Sigmoid colon (tissue), 7 donors: ENCODE data around the gene C3orf22. TPM values are rescaled to one million over a fixed set of nuclear protein-coding genes. Genes with fewer than 3 reads are reported as not detected.

Experiments
- DNase-seq: peaks from one replicate; pipeline ENCODE4 v3.0.0-alpha.2; 2019
- H3K27ac ChIP-seq, 4 donors: fragments of 200-600 bp; sonication (generic); one replicate each; pipeline ENCODE4 v1.5.1; 2016 to 2019; ENCODE audit warnings: mild to moderate bottlenecking in 1 of 4
- H3K27me3 ChIP-seq, 3 donors: fragments of 200-600 bp; sonication (generic); one replicate each; pipeline ENCODE4 v1.5.1; 2019; ENCODE audit warnings: mild to moderate bottlenecking in 1 of 3
- H3K36me3 ChIP-seq, 4 donors: fragments of 200-600 bp; sonication (generic); one replicate each; pipeline ENCODE4 v1.5.1; 2016 to 2019
- H3K4me1 ChIP-seq, 4 donors: fragments of 200-600 bp; sonication (generic); one replicate each; pipeline ENCODE4 v1.5.1; 2017 to 2019
- H3K4me3 ChIP-seq, 4 donors: fragments of 200-600 bp; sonication (generic); one replicate each; pipeline ENCODE4 v1.5.1; 2017 to 2019; ENCODE audit warnings: mild to moderate bottlenecking in 2 of 4, moderate library complexity in 1 of 4
- H3K9me3 ChIP-seq, 4 donors: fragments of 200-600 bp in 3 of 4; sonication (generic) in 3 of 4; one replicate each; pipeline versions ENCODE4 v1.5.1 to v1.6.1; 2013 to 2019
- CTCF ChIP-seq, 4 experiments: fragments of 450-650 bp in 3 of 4; fragments of 200-600 bp in 1 of 4; IDR thresholded peaks; one replicate each; pipeline ENCODE4 v1.5.1; 2016 to 2019; ENCODE audit warnings: antibody characterized with exemption in 4 of 4, mild to moderate bottlenecking in 3 of 4, moderate library complexity in 2 of 4
- EP300 ChIP-seq, 4 donors: sonication (generic); formaldehyde crosslinking; IDR thresholded peaks; one replicate each; pipeline ENCODE4 v1.6.1; 2017; ENCODE audit warnings: antibody characterized with exemption in 4 of 4
- POLR2A ChIP-seq, 2 donors: fragments of 450-650 bp; IDR thresholded peaks; one replicate each; pipeline ENCODE4 v1.6.1; 2016; ENCODE audit warnings: antibody characterized with exemption in 2 of 2, mild to moderate bottlenecking in 2 of 2, moderate library complexity in 2 of 2
- POLR2AphosphoS5 ChIP-seq, 4 donors: sonication (generic); formaldehyde crosslinking; IDR thresholded peaks; one replicate each; pipeline ENCODE4 v1.6.1; 2017; ENCODE audit warnings: antibody characterized with exemption in 4 of 4
- WGBS, 2 donors: extraction: QIAGEN DNeasy Blood & Tissue Kit; methylation state at CpG; one replicate each; pipeline ENCODE4 v1.1.7; 2013; 5-methylcytosine and 5-hydroxymethylcytosine counted together
- intact Hi-C: fragments of 100-400 bp; cut with DNase I; formaldehyde crosslinking; loops from one replicate; pipeline ENCODE4 v1.15.1; 2023
- polyA plus RNA-seq, 3 donors: library from polyadenylated mRNA; stranded (reverse); fragments of 200-250 nt; gene quantifications; one replicate each; pipeline ENCODE4 v1.2.3, GENCODE V29; 2013
- total RNA-seq, 4 donors: library from RNA; depleted of rRNA; stranded (reverse); fragments of >200 nt; gene quantifications; one replicate each; pipeline ENCODE4 v1.1.0, GENCODE V29; 2016
- donor health status: healthy with polysubstance abuse.
- donor health status: Bipolar disorder and iron deficiency.
- donor health status: healthy.

C3orf22 gene
- total and polyA plus RNA-seq, 7 donors = 0.54 TPM; not detected in 6

GRCh38 chr3:126521122-126521891 is 37.4 kb downstream of the C3orf22 start:
- H3K27ac ChIP-seq = no peak overlapping the region

GRCh38 chr3:126519506-126520455 is 39.0 kb downstream of the C3orf22 start:
- peak; percentile 28 for DNase-seq

More at GRCh38 chr3:126521122-126521891, 37.4 kb downstream of the C3orf22 start:
- peaks cover 0 to 15% (median 13%) of the 10 kb centered on the region in 4 donors for H3K4me1 ChIP-seq
- no peaks in the 10 kb centered on the region for H3K9me3 ChIP-seq
- H3K27me3 ChIP-seq = peaks cover 8 to 42% (median 15%) of the 10 kb centered on the region in 3 donors
- no peak overlapping the region for H3K4me3 ChIP-seq
- peak; percentile 60 for DNase-seq
- WGBS, 2 donors = 71 to 85% methylated on average over 11 of the region's 11 CpGs
- TF ChIP-seq EP300 (IDR thresholded peaks at IDR 0.05) (no peak), POLR2AphosphoS5 (IDR thresholded peaks at IDR 0.05) (no peak), POLR2A (IDR thresholded peaks at IDR 0.05) (no peak), CTCF (IDR thresholded peaks at IDR 0.05) (no peak)
- intact Hi-C loops = loop anchor here (10.0 kb wide), 2 partner anchors 133 to 1023 kb away; partner anchors contain the start of gene TXNRD3
- H3K36me3 ChIP-seq = no peaks in the 10 kb centered on the region

GRCh38 chr3:126518779-126519177 is 40.0 kb downstream of the C3orf22 start:
- Histone ChIP-seq H3K9me3 (no peaks in the 10 kb centered on the region), H3K4me3 (no peak overlapping the region), H3K27ac (no peak overlapping the region), H3K36me3 (no peaks in the 10 kb centered on the region), H3K27me3 (peaks cover 0 to 19% (median 8%) of the 10 kb centered on the region in 3 donors), H3K4me1 (peaks cover 0 to 3% (median 2%) of the 10 kb centered on the region in 4 donors)
- intact Hi-C loops = no loop called here
- no peak for TF ChIP-seq POLR2AphosphoS5 (IDR thresholded peaks at IDR 0.05)
- TF ChIP-seq POLR2A (IDR thresholded peaks at IDR 0.05) = no peak
- no peak for TF ChIP-seq CTCF (IDR thresholded peaks at IDR 0.05)
- no peak for TF ChIP-seq EP300 (IDR thresholded peaks at IDR 0.05)
- 45 to 62% methylated on average over 4 of the region's 4 CpGs for WGBS, 2 donors
- peak; percentile 14 for DNase-seq

More at GRCh38 chr3:126519506-126520455, 39.0 kb downstream of the C3orf22 start:
- H3K27ac ChIP-seq = no peak overlapping the region
- TF ChIP-seq POLR2AphosphoS5 (IDR thresholded peaks at IDR 0.05) = no peak
- no peaks in the 10 kb centered on the region for H3K36me3 ChIP-seq
- H3K4me1 ChIP-seq = peaks cover 0 to 13% (median 12%) of the 10 kb centered on the region in 4 donors
- H3K27me3 ChIP-seq = peaks cover 6 to 29% (median 15%) of the 10 kb centered on the region in 3 donors
- WGBS, 2 donors = 85% methylated on average over 10 of the region's 10 CpGs
- H3K4me3 ChIP-seq = no peak overlapping the region
- no peaks in the 10 kb centered on the region for H3K9me3 ChIP-seq
- intact Hi-C loops = loop anchor here (10.0 kb wide), 2 partner anchors 135 to 1025 kb away; partner anchors contain the start of gene TXNRD3

- Histone ChIP-seq H3K9me3 (no peaks in the 10 kb centered on the region), H3K4me3 (no peak overlapping the region), H3K4me1 (no peaks in the 10 kb centered on the region), H3K27me3 (peaks cover 0 to 13% (median 2%) of the 10 kb centered on the region in 3 donors), H3K36me3 (no peaks in the 10 kb centered on the region), H3K27ac (no peak overlapping the region)
- TF ChIP-seq EP300 (IDR thresholded peaks at IDR 0.05) = no peak
- TF ChIP-seq POLR2AphosphoS5 (IDR thresholded peaks at IDR 0.05) = no peak
- TF ChIP-seq POLR2A (IDR thresholded peaks at IDR 0.05) = no peak
- TF ChIP-seq CTCF (IDR thresholded peaks at IDR 0.05) = no peak
- WGBS, 2 donors = 82 to 83% methylated on average over 15 of the region's 15 CpGs
- peak; percentile 32 for DNase-seq
- intact Hi-C loops = no loop called here
Observed at GRCh38 chr3:126517986-126518778, 40.5 kb downstream of the C3orf22 start.
